BE2C (cell line): Measurements from ENCODE around the gene PRRC1.

Experiments used
- DNase-seq: peaks from one replicate; pipeline ENCODE4 v3.0.0-alpha.2; 2020
- H3K27me3 ChIP-seq: fragments of 250-450 bp; sonication (Bioruptor Pico); 2 replicates; pipeline ENCODE4 v1.5.1; 2020; ENCODE audit warnings: mild to moderate bottlenecking
- H3K36me3 ChIP-seq: fragments of 250-450 bp; sonication (Bioruptor Pico); 2 replicates; pipeline ENCODE4 v1.5.1; 2020; ENCODE audit warnings: mild to moderate bottlenecking
- H3K4me1 ChIP-seq: fragments of 250-450 bp; sonication (Bioruptor Pico); 2 replicates; pipeline ENCODE4 v1.5.1; 2020
- H3K4me3 ChIP-seq: 2 replicates; pipeline ENCODE4 v1.5.1; 2011; ENCODE audit warnings: low read depth, low read length
- H3K9me3 ChIP-seq: fragments of 250-450 bp; sonication (Bioruptor Pico); 2 replicates; pipeline ENCODE4 v1.5.1; 2020
- TF ChIP-seq, protein P1 (sequence below): IDR thresholded peaks from 2 replicates; pipeline ENCODE4 v1.5.1; 2012; ENCODE audit warnings: mild to moderate bottlenecking, low read depth, low read length

The PRRC1 gene

DNA sequence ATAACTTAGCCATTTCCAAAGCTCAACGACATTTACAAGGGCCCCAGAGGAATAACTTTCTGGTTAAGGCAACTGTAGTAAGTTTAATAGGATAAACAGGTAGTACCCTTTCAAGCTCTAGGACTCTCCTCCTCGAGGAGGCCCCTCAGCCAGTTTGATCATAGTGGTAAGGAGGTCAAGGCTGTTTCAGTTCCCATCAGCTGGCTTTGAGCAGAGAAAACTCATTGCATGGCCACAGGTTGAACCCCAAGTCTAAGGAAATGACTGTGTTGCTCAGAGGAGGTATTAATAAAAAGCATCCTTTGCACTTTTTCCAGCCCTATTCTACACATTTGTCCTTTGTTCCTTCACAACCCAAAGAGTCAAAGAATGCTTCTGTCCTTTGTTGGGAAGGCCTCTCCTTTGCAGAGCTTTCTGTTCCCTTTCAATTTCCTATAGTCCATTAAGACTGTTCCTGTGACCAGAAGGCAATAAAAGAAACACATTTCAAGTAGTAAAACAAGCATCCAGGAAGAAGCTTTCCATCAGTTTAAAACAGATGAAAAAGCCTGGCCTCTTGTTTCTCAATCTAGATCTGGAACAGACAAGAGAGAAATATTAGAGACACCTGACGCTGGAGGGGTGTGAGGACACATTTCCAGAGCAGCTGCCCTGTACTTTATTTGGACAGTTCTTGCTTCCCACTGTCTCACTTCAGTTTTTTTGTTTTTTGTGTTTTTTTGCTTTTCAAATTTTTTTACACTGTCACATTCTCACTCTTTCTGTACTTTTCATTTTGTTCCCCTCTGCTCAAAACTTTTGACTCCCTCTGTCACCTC lies 54.1 kb downstream of the PRRC1 start:
- TF ChIP-seq, protein P1, sequence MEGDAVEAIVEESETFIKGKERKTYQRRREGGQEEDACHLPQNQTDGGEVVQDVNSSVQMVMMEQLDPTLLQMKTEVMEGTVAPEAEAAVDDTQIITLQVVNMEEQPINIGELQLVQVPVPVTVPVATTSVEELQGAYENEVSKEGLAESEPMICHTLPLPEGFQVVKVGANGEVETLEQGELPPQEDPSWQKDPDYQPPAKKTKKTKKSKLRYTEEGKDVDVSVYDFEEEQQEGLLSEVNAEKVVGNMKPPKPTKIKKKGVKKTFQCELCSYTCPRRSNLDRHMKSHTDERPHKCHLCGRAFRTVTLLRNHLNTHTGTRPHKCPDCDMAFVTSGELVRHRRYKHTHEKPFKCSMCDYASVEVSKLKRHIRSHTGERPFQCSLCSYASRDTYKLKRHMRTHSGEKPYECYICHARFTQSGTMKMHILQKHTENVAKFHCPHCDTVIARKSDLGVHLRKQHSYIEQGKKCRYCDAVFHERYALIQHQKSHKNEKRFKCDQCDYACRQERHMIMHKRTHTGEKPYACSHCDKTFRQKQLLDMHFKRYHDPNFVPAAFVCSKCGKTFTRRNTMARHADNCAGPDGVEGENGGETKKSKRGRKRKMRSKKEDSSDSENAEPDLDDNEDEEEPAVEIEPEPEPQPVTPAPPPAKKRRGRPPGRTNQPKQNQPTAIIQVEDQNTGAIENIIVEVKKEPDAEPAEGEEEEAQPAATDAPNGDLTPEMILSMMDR = no peak
- no peaks in the 10 kb centered on the region for H3K9me3 ChIP-seq
- no peaks in the 10 kb centered on the region for H3K36me3 ChIP-seq
- H3K4me3 ChIP-seq = no peak overlapping the region
- H3K27me3 ChIP-seq = no peaks in the 10 kb centered on the region
- no peaks in the 10 kb centered on the region for H3K4me1 ChIP-seq
- no peak for DNase-seq

DNA sequence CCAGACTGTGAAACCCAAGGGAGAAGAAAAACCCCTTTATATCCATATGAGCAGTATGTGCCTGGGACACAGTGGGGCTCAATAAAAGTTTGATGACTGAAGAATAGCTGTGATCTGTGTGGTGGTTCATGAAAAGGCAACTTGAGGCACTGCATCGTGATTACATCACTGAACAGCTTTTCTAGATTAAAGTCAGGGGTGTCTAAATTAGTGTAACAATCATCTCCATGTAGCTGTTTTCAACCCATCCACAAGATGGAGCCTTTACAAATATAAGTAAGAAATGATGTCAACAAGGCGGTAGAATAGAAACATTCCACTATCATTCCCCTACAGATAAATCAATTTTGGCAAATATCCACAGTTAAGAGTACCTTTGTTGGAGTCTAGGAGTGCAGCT lies 55.5 kb downstream of the PRRC1 start:
- Histone ChIP-seq H3K9me3 (no peaks in the 10 kb centered on the region), H3K4me1 (no peaks in the 10 kb centered on the region), H3K36me3 (no peaks in the 10 kb centered on the region), H3K4me3 (no peak overlapping the region), H3K27me3 (no peaks in the 10 kb centered on the region)
- TF ChIP-seq, protein P1 = no peak
- no peak for DNase-seq

DNA sequence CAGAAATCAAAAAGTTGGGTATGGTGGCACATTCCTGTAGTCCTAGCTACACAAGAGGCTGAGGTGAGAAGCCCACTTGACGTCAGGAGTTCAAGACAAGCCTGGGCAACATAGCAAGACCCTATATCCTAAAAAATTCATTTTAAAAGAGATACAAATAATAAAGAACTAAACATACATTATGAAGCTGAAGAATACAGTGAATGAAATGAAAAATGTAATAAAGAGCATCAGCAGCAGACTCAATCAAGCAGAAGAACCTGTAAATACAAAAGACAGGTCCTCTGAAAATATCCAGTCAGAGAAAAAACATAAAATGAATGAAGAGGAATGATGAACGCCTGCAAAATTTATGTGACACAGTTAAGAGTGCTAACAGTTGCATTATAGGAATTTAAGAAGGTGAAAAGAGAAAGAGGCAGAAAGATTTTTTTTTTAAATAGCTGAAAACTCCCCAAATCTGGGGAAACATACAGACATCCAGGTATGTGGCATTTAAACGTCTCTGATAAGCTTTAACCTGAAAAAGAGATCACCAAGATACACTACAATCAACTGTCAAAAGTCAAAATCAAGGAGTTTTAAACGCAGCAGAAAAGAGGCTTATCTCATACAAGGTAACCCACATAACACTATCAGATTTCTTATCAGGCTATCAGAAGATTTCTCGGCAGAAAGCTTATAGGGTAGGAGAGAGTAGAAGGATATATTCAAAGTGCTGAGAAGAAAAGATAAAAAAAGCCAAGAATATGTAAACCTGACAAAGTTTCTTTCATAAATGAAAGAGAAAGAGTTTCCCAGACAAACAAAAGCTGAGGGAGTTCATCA lies 57.6 kb downstream of the PRRC1 start:
- DNase-seq = no peak
- Histone ChIP-seq H3K4me3 (no peak overlapping the region), H3K36me3 (no peaks in the 10 kb centered on the region), H3K4me1 (no peaks in the 10 kb centered on the region), H3K27me3 (no peaks in the 10 kb centered on the region), H3K9me3 (no peaks in the 10 kb centered on the region)
- TF ChIP-seq, protein P1 = no peak

DNA sequence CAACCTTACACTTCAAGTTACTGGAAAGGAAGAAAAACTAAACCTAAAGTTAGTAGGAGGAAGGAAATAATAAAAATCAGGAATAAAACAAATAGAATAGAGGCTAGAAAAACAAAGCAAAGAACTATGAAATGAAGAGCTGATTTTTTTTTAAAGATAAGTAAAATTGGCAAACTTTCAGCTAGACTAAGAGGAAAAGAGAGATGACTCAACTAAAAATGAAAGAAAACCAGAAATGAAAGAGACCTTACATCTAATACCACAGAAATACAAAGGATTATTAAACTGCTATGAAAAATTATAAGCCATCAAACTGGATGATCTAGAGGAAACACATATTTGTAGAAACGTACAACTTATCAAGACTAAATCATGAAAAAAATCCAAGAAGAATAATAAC lies 60.0 kb downstream of the PRRC1 start:
- H3K4me1 ChIP-seq = no peaks in the 10 kb centered on the region
- H3K9me3 ChIP-seq = no peaks in the 10 kb centered on the region
- TF ChIP-seq, protein P1 = no peak
- DNase-seq = no peak
- H3K4me3 ChIP-seq = no peak overlapping the region
- no peaks in the 10 kb centered on the region for H3K36me3 ChIP-seq
- H3K27me3 ChIP-seq = no peaks in the 10 kb centered on the region

DNA sequence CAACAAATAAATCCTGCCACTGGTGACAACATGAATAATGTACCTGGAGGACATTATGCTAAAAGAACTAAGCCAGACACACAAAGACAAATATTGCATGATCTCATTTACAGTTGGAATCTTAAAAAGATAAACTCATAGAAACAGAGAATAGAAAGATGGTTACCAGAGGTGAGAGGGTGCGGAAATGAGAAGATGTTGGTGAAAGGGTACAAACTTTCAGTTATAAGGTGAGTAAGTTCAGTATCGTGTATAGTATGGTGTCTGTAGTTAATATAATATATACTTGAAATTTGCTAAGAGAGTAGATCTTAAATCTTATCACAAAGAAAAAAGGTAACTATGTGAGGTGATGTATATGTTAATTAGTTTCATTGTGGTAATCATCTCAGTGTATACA lies 63.3 kb downstream of the PRRC1 start:
- TF ChIP-seq, protein P1 = no peak
- Histone ChIP-seq H3K27me3 (no peaks in the 10 kb centered on the region), H3K9me3 (no peaks in the 10 kb centered on the region), H3K4me1 (no peaks in the 10 kb centered on the region), H3K4me3 (no peak overlapping the region), H3K36me3 (no peaks in the 10 kb centered on the region)
- no peak for DNase-seq

DNA sequence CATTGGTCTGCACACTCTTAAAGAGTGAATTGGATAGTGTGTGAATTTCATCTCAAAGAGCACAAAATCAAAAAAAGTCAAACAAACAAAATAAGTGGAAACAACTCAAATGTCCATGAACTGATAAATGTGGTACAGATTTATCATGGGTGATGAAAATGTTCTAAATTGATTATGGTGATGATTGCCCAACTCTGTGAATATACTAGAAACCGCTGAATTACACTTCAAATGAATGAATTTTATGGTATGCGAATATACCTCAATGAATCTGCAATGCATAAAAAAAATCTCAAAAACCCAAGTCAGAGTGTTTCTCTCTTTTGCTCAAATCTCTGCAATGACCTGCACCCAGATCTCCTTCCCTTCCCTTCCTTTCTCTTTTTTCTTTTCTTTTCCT lies 64.0 kb downstream of the PRRC1 start:
- Histone ChIP-seq H3K4me1 (no peaks in the 10 kb centered on the region), H3K9me3 (no peaks in the 10 kb centered on the region), H3K36me3 (no peaks in the 10 kb centered on the region), H3K4me3 (no peak overlapping the region), H3K27me3 (no peaks in the 10 kb centered on the region)
- TF ChIP-seq, protein P1 = no peak
- DNase-seq = no peak
